Activated CD8-positive, alpha-beta memory T cell treated with anti-CD3 and anti-CD28 coated beads for 36 hours (primary cell): ENCODE measurements around the gene COX7A2L. TPM values are rescaled to one million over a fixed set of nuclear protein-coding genes. Genes with fewer than 3 reads are reported as not detected.
"Not testable (repeated sequence)": the region's sequence is repeated elsewhere in the genome, so short reads cannot be mapped to it uniquely, and the experiment has no call there.

Experiments
- CTCF ChIA-PET: fragments of 350-600 bp; sonication (Branson Sonifier 250); formaldehyde crosslinking; loops from one replicate; lab custom pipeline; 2021; ENCODE audit warnings: antibody characterized with exemption; lab: Charles Lee
- POLR2A ChIA-PET: fragments of 350-600 bp; sonication (Branson Sonifier 250); formaldehyde crosslinking; loops from one replicate; lab custom pipeline; 2021; ENCODE audit warnings: antibody characterized with exemption; lab: Charles Lee
- total RNA-seq, 2 experiments: library from RNA; stranded (reverse); gene quantifications; one replicate each; pipeline ENCODE4 v1.2.3, GENCODE V29; 2021

Gene COX7A2L
- total RNA-seq, 2 experiments from 2014 or later, result 104 to 105 TPM

DNA sequence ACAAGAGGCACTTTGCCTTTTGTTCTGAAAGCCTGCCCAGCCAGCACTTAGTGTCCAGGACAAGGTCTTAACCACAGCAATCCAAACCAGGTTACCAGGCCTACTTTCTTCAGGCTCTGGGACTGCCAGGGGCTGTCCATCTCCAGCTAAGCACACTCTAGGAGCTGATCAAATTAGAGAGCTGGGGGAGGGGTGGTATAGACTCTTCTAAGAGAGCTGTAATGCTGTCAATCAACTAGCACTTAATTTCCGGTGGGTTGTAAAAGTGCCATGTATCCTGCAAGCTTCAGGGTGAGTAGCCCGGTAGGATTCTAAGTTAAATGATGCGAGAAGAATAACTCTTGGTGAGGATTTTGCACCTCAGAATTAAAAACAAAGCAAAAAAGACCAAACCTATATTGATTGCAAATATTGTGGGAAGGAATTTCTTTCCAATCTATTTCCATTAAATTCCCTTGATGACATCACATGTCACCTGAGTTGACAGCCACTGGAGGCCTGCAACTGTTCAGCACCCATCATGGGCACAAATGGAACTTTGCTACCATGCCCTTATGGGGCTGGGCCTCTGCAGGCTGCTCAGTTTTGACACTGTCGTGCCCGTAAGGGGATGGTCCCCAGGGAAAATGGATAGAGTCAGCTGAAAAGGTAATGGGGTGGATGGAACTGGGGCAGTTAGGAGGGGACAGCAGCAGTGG, 8.7 kb upstream of the COX7A2L start:
- ChIA-PET POLR2A (no interaction called here), CTCF (no interaction called here)

DNA sequence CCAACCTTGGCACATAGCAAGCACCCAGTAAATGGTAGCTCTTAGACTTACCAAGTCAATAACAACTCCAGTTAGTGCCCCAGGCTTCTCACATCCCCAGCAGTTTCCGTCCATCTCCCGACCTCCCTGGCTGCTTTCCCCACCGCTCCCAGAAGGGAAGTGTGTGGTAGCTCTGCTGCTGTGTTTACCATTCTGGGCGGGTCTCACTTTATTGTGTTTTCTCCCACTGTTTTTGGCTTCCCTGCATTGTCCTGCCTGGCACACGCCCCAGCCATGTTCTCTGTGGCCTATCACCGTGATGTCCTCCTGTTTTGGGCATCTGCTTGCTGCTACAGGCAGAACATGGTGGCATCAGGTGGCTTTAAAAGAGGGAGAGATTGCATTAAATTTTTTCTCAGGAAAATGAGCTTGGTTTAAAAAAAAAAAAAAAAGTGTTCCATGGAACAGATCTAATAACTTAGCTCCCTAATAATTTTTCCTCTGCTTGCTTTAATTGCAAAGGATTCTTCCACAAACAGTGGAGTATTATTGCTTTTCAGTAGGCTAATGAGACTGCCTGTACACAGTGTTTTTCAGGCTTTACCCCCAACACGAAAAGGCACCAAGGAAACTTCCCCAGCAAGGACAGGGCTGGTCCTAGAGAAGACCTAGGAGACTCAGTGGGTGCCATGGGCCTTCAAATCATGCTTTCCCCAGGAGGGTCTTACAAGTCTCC, 8.0 kb upstream of the COX7A2L start:
- CTCF ChIA-PET, result no interaction called here
- POLR2A ChIA-PET, result no interaction called here

GRCh38 chr2:42367835-42368234, 6.8 kb upstream of the COX7A2L start:
- ChIA-PET CTCF (interaction anchor here (0.6 kb wide), 1 partner anchor 235 kb away, joined by 3 read pairs; no protein-coding TSS in a partner anchor), POLR2A (no interaction called here)

GRCh38 chr2:42366411-42366810, 5.4 kb upstream of the COX7A2L start:
- POLR2A ChIA-PET, result no interaction called here
- CTCF ChIA-PET, result no interaction called here

GRCh38 chr2:42364658-42365057, 3.6 kb upstream of the COX7A2L start:
- CTCF ChIA-PET, result no interaction called here
- POLR2A ChIA-PET, result no interaction called here

DNA sequence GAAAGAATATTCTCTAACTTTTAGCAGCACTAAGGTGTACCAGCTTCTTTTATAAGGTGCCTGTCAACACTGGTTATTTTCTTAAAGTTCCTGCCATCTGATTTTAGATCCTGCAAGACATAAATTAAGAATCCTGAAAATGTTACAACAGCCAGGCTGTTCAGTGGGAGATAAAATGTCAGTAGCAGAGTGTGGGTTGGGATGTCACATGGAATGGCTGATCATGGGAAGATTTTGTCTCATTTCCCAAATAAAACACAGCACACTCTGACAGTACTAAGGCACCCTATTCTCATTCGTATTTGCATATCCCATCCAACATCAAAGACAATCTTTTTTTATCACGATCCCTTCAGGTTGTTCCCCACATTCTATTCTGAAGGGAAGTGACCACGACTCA, 2.4 kb upstream of the COX7A2L start:
- ChIA-PET CTCF (no interaction called here), POLR2A (no interaction called here)

DNA sequence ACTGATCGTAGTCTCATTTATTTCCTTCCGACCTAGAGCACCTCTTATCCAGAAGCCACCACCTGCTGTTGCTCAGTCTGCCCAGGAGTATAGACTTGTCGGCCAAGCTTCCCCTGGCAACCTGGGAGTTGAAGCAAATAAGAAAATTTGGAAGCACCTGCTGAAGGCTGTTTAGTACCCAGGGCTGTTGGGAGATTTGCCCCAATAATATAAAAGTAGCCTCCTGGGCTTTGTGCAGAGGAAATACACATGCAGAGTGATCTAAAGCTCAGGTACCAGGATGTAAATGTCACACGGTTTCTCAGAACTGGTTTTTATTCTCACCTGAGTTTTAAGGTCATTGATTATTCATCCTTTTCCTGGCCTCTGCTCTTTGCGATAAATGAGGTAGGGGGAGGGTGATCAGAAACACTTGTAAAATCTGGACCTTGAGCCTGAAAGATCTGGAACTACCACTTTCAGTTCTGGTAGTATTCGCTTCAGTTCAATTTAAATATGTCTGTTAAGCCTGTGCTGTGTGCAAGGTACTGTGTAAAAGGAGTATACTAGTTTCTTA, 789 bp upstream of the COX7A2L start:
- POLR2A ChIA-PET, result interaction anchor here (1.0 kb wide), 1 partner anchor 260 kb away, joined by 5 read pairs; no protein-coding TSS in a partner anchor
- CTCF ChIA-PET, result interaction anchor here (0.6 kb wide), 1 partner anchor 53 kb away, joined by 3 read pairs; no protein-coding TSS in a partner anchor

DNA sequence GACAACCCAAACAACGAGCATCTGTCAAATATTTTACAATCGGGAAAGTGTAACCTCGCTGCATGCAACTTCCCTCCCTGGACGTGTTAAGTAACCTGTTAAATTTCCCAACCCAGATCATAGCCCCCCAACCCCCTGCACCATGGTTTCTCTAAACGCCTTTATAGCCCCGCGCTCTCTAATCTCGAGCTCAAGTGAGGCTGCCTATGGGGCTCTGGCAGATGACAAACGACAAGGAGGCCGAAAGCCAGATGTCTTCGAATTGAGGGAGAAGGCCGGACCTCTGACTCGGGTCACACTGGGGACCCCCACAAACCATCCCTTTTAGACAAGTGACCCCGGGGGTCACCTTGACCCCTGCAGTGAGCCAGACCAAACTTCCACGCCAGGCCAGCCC, 526 bp downstream of the COX7A2L start:
- ChIA-PET POLR2A (interaction anchor here (1.0 kb wide), 1 partner anchor 258 kb away, joined by 5 read pairs; no protein-coding TSS in a partner anchor), CTCF (interaction anchor here (1.0 kb wide), 1 partner anchor 274 kb away, joined by 3 read pairs; no protein-coding TSS in a partner anchor)

- CTCF ChIA-PET, result interaction anchor here (0.6 to 1.0 kb wide), 2 partner anchors 25 to 273 kb away, joined by 3 to 4 read pairs; no protein-coding TSS in a partner anchor
- POLR2A ChIA-PET, result no interaction called here
These were observed 993 bp downstream of the COX7A2L start for GRCh38 chr2:42359965-42360483.

DNA sequence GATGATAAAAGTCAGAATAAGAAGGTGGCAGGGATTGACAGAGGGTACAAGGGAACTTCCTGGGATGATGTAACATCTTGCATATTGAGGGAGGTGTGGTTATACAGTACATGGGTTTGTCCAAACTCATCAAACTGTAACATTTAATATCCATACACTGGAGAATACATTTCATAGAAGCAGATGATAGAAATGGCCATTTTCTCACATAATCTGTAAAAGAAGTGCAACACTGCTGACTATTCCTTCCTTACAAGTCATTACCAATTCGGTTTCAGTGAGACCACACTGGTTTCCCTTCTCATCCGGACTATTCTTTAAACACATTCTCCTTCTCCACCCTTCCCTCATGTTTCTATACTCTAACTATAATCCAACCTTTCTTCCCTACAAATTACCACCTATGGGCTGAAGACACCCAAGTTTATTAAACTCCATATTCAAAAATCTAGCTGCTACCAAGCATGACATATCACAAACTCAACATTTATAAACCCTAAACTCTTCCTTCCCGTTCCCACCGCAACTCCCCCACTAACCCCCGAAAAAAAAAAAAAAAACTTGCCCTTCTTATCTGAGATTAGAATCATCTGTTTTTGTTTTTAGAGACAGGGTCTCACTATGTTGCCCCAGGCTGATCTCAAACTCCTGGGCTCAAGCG, 1.6 kb downstream of the COX7A2L start:
- POLR2A ChIA-PET, result interaction anchor here (0.7 kb wide), 1 partner anchor 16 kb away, joined by 9 read pairs; no protein-coding TSS in a partner anchor

DNA sequence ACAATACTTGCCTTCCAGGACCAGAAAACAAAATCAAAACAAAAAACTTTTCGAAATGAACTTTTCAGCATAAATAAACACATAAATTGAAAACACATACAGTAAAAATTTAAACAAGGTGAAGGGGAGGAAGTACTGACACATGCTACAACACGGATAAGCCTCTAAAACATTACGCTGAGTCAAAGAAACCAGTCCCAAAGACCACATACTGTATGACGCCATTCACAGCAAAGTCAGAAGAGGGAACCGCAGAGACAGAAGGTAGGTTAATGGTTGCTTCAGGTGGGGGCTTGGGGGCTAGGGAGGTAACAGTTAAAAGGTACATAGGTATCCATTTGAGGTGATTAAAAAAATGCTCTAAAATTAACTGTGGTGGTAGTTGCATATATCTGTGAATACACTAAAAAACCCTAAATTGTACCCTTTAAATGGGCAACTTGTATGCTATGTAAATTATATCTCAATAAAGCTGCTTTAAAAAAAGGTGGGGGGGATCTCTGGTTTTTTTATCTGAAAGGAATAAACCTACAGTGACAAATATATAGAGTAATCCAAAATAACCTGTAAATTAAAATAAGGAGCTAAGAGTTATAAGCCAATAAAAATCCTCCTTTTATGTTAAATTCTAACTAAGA, 7.1 kb downstream of the COX7A2L start:
- ChIA-PET CTCF (interaction anchor here (0.7 kb wide), 1 partner anchor 1199 kb away, joined by 4 read pairs; no protein-coding TSS in a partner anchor), POLR2A (no interaction called here)

More for the DNA sequence above, 1.6 kb downstream of the COX7A2L start:
- CTCF ChIA-PET, result interaction anchor here (0.6 to 1.0 kb wide), 3 partner anchors 26 to 273 kb away, joined by 3 to 4 read pairs (median 3); no protein-coding TSS in a partner anchor

DNA sequence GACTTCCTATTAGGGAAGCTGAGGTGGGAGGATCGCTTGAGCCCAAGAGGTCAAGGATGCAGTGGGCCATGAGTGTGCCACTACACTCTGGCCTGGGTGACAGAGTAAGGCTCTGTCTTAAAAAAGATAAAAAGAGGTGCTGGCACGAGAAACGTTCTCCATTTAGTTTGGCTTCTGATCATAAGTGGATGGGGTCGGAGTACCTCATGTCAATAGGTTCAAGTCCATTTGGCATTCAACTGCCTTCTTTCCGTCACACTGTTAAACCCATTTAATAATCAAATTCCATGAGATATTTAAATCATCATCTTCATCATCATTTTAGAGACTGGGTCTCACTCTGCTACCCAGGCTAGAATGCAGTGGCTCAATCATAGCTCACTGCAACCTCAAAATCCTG, 9.2 kb downstream of the COX7A2L start:
- POLR2A ChIA-PET, result interaction anchor here (0.9 kb wide), 1 partner anchor 8 kb away, joined by 3 read pairs; no protein-coding TSS in a partner anchor
- CTCF ChIA-PET, result interaction anchor here (1.2 kb wide), 1 partner anchor 14 kb away, joined by 3 read pairs; no protein-coding TSS in a partner anchor

DNA sequence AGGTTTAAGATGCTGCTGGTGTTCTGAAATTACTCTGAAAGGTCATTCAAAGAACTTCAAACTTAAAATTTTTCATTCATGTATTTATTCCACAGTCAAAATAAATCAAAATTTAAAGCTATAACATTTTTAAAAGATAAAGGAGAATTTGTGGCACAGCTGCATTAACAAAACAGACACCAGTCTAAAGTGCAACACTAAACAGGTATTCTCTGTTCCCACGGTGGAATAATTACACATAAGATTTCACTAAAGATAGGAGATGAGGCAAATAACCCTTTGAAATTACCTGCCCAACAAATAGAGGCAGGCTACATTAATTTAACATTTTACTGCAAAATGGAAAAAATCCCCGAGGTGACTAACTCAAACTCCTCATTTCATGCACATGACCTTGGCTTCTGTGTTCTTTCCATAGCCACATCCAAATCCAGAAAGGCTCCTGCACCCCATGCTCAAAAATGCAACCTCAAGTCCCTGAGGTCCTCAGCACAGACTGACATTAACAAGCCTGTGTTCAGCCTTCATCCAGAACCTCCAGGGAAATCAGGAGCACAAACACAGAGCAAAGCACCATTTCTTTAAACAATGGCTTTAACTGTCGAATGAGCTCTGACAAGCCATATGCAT, 10.5 kb downstream of the COX7A2L start:
- CTCF ChIA-PET, result no interaction called here
- POLR2A ChIA-PET, result interaction anchor here (0.7 kb wide), 1 partner anchor 181 kb away, joined by 3 read pairs; the partner anchor contains the start of gene EML4

DNA sequence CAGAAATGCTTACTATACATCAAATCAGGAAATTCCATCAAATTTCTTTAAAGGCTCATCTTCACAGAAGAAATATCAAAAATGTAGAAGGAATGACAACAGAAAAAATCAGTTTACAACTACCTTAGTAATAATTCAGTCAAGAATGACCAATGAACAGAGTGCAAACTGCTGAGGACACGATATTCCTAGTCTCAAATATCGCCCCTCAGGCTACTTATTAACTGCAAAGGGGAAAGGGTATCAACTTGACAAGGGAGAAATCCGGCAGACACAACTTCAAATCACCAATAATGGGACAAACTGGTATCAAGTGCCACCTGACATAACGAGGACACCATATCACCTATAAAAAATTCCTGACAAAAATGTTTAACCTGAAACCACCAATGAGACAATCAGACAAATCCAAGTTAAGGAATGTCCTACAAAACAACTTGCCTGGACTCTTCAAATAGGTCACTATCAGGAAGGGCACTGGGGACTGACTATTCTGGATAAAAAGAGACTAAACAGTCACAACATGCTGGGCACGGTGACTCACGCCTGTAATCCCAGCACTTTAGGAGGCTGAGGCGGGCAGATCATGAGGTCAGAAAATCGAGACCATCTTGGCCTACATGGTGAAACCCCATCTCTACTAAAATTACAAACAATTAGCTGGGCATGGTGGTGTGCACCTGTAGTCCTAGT, 12.8 kb downstream of the COX7A2L start:
- ChIA-PET POLR2A (no interaction called here), CTCF (no interaction called here)

- CTCF ChIA-PET, result interaction anchor here (0.7 to 1.6 kb wide), 2 partner anchors 20 to 42 kb away, joined by 3 read pairs; no protein-coding TSS in a partner anchor
- POLR2A ChIA-PET, result not testable (repeated sequence)
These were observed 13.5 kb downstream of the COX7A2L start for GRCh38 chr2:42347518-42347917.

- CTCF ChIA-PET, result interaction anchor here (0.6 to 1.6 kb wide), 2 partner anchors 19 to 469 kb away, joined by 3 read pairs; no protein-coding TSS in a partner anchor
- POLR2A ChIA-PET, result not testable (repeated sequence)
These were observed 14.2 kb downstream of the COX7A2L start for GRCh38 chr2:42346856-42347255.

GRCh38 chr2:42345986-42346385, 15.0 kb downstream of the COX7A2L start:
- CTCF ChIA-PET, result interaction anchor here (1.6 kb wide), 1 partner anchor 18 kb away, joined by 3 read pairs; no protein-coding TSS in a partner anchor
- POLR2A ChIA-PET, result no interaction called here
